BE2C (cell line): ENCODE results near the gene DCLK2.

Source experiments
- DNase-seq: peaks from one replicate; pipeline ENCODE4 v3.0.0-alpha.2; 2020
- H3K27me3 ChIP-seq: fragments of 250-450 bp; sonication (Bioruptor Pico); 2 replicates; pipeline ENCODE4 v1.5.1; 2020; ENCODE audit warnings: mild to moderate bottlenecking
- H3K36me3 ChIP-seq: fragments of 250-450 bp; sonication (Bioruptor Pico); 2 replicates; pipeline ENCODE4 v1.5.1; 2020; ENCODE audit warnings: mild to moderate bottlenecking
- H3K4me1 ChIP-seq: fragments of 250-450 bp; sonication (Bioruptor Pico); 2 replicates; pipeline ENCODE4 v1.5.1; 2020
- H3K4me3 ChIP-seq: 2 replicates; pipeline ENCODE4 v1.5.1; 2011; ENCODE audit warnings: low read depth, low read length
- H3K9me3 ChIP-seq: fragments of 250-450 bp; sonication (Bioruptor Pico); 2 replicates; pipeline ENCODE4 v1.5.1; 2020
- CTCF ChIP-seq: IDR thresholded peaks from 2 replicates; pipeline ENCODE4 v1.5.1; 2012; ENCODE audit warnings: mild to moderate bottlenecking, low read depth, low read length

The DCLK2 gene

GRCh38 chr4:150268444-150268843 lies 190.2 kb downstream of the DCLK2 start:
- H3K36me3 ChIP-seq = peaks cover 70% of the 10 kb centered on the region
- H3K4me3 ChIP-seq = no peak overlapping the region
- TF ChIP-seq CTCF = no peak
- DNase-seq = no peak
- H3K27me3 ChIP-seq = no peaks in the 10 kb centered on the region
- no peaks in the 10 kb centered on the region for H3K9me3 ChIP-seq
- no peaks in the 10 kb centered on the region for H3K4me1 ChIP-seq

GRCh38 chr4:150278206-150278605 lies 200.0 kb downstream of the DCLK2 start:
- no peak for TF ChIP-seq CTCF
- H3K9me3 ChIP-seq = no peaks in the 10 kb centered on the region
- no peak overlapping the region for H3K4me3 ChIP-seq
- no peaks in the 10 kb centered on the region for H3K27me3 ChIP-seq
- peaks cover 2% of the 10 kb centered on the region; the same call in 1 of the 2 replicates for H3K4me1 ChIP-seq
- DNase-seq = no peak
- peaks cover 66% of the 10 kb centered on the region for H3K36me3 ChIP-seq

GRCh38 chr4:150280081-150280895 lies 202.0 kb downstream of the DCLK2 start:
- TF ChIP-seq CTCF = no peak
- peaks cover 83% of the 10 kb centered on the region for H3K36me3 ChIP-seq
- H3K4me3 ChIP-seq = no peak overlapping the region
- no peaks in the 10 kb centered on the region for H3K27me3 ChIP-seq
- DNase-seq = no peak
- no peaks in the 10 kb centered on the region for H3K9me3 ChIP-seq
- peaks cover 3% of the 10 kb centered on the region; the same call in 1 of the 2 replicates for H3K4me1 ChIP-seq

- Histone ChIP-seq H3K9me3 (no peaks in the 10 kb centered on the region), H3K27me3 (no peaks in the 10 kb centered on the region), H3K4me3 (no peak overlapping the region), H3K4me1 (peaks cover 3% of the 10 kb centered on the region; the same call in 1 of the 2 replicates), H3K36me3 (peaks cover 89% of the 10 kb centered on the region)
- TF ChIP-seq CTCF = no peak
- DNase-seq = no peak
Measured at GRCh38 chr4:150280975-150281374, 202.7 kb downstream of the DCLK2 start.

- Histone ChIP-seq H3K4me1 (peaks cover 3% of the 10 kb centered on the region; the same call in 1 of the 2 replicates), H3K36me3 (peaks cover 78% of the 10 kb centered on the region), H3K4me3 (no peak overlapping the region), H3K27me3 (no peaks in the 10 kb centered on the region), H3K9me3 (no peaks in the 10 kb centered on the region)
- DNase-seq = no peak
- TF ChIP-seq CTCF = no peak
Measured at GRCh38 chr4:150283689-150284088, 205.4 kb downstream of the DCLK2 start.

- TF ChIP-seq CTCF = no peak
Measured at GRCh38 chr4:150286656-150287055, 208.4 kb downstream of the DCLK2 start.

More at GRCh38 chr4:150286656-150287055, 208.4 kb downstream of the DCLK2 start:
- peaks cover 3% of the 10 kb centered on the region; the same call in 1 of the 2 replicates for H3K4me1 ChIP-seq
- no peaks in the 10 kb centered on the region for H3K9me3 ChIP-seq
- no peak overlapping the region for H3K4me3 ChIP-seq
- H3K27me3 ChIP-seq = no peaks in the 10 kb centered on the region
- peaks cover 50% of the 10 kb centered on the region for H3K36me3 ChIP-seq
- no peak for DNase-seq
